Tibial artery (tissue), 4 donors: ENCODE results near the gene CDC42EP5.

Source experiments
- DNase-seq, 2 donors: peaks; one replicate each; pipeline ENCODE4 v3.0.0-alpha.2; 2019
- H3K27ac ChIP-seq, 2 donors: fragments of 200-600 bp; sonication (generic) in 1 of 2; 1 replicate in 1 of 2; 2 replicates in 1 of 2; pipeline ENCODE4 v1.5.1; 2018 to 2019; ENCODE audit warnings: mild to moderate bottlenecking in 1 of 2
- H3K27me3 ChIP-seq, 2 donors: fragments of 200-600 bp; sonication (generic) in 1 of 2; one replicate each; pipeline versions ENCODE4 v1.5.1 to v1.6.0; 2016 to 2019
- H3K36me3 ChIP-seq, 3 donors: fragments of 200-600 bp; sonication (generic) in 2 of 3; one replicate each; pipeline ENCODE4 v1.5.1; 2016 to 2019; ENCODE audit warnings: mild to moderate bottlenecking in 2 of 3
- H3K4me1 ChIP-seq, 4 donors: fragments of 200-600 bp; sonication (generic) in 2 of 4; 1 replicate in 3 of 4; 2 replicates in 1 of 4; pipeline ENCODE4 v1.5.1; 2016 to 2019
- H3K4me3 ChIP-seq, 2 donors: fragments of 200-600 bp; sonication (generic) in 1 of 2; 1 replicate in 1 of 2; 2 replicates in 1 of 2; pipeline ENCODE4 v1.5.1; 2018 to 2019; ENCODE audit warnings: mild to moderate bottlenecking in 2 of 2
- H3K9me3 ChIP-seq, 3 donors: fragments of 200-600 bp; sonication (generic) in 1 of 3; one replicate each; pipeline ENCODE4 v1.5.1; 2016 to 2019
- intact Hi-C: fragments of 100-400 bp; cut with DNase I; formaldehyde crosslinking; loops from one replicate; pipeline ENCODE4 v1.15.0; 2023; ENCODE audit warnings: low total_unique reads
- TF ChIP-seq, protein P1 (sequence below), 2 experiments: fragments of 200-600 bp in 1 of 2; fragments of 450-650 bp in 1 of 2; IDR thresholded peaks; one replicate each; pipeline ENCODE4 v1.5.1; 2017 to 2019; ENCODE audit warnings: antibody characterized with exemption in 2 of 2, mild to moderate bottlenecking in 1 of 2, moderate library complexity in 1 of 2

Gene CDC42EP5

DNA sequence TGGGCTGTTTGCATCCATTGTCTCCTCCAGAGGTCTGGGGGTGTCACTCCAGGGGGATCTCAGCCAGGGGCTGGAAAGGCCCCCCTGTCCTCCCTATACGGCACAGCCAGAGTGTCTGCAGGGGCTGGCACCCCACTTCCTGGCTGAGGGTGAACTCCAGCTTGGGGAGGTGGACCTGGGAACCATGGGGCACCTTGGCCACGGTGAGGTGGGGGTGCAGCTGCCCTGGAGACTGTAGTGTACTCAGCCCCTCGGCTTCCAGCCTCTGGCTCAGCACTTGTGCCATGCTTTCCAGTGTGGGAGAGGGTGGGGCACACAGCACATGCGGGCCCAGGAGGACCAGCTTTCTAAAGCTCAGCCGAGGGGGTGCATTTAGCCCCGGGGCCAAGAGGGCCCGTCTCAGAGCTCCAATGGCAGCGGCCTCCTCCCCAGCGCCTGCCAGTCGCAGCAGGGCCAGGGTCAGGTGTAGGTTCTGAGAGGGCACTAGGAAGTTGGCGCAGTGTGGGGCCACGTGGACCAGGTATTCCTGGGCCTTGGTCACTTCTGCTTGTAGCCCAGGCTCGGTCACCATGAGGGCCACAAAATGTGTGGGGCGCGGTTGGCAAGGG, 10.9 kb downstream of the CDC42EP5 start:
- no peaks in the 10 kb centered on the region for H3K27me3 ChIP-seq
- DNase-seq: peak in 1 of 2 donors; percentile 71
- H3K4me1 ChIP-seq: peaks cover 6 to 43% (median 29%) of the 10 kb centered on the region in 4 donors
- intact Hi-C loops: no loop called here
- peak overlapping the region; percentile 92 to 99 for H3K27ac ChIP-seq
- peaks cover 42 to 51% (median 45%) of the 10 kb centered on the region in 3 donors for H3K36me3 ChIP-seq
- H3K9me3 ChIP-seq: no peaks in the 10 kb centered on the region
- TF ChIP-seq, protein P1, sequence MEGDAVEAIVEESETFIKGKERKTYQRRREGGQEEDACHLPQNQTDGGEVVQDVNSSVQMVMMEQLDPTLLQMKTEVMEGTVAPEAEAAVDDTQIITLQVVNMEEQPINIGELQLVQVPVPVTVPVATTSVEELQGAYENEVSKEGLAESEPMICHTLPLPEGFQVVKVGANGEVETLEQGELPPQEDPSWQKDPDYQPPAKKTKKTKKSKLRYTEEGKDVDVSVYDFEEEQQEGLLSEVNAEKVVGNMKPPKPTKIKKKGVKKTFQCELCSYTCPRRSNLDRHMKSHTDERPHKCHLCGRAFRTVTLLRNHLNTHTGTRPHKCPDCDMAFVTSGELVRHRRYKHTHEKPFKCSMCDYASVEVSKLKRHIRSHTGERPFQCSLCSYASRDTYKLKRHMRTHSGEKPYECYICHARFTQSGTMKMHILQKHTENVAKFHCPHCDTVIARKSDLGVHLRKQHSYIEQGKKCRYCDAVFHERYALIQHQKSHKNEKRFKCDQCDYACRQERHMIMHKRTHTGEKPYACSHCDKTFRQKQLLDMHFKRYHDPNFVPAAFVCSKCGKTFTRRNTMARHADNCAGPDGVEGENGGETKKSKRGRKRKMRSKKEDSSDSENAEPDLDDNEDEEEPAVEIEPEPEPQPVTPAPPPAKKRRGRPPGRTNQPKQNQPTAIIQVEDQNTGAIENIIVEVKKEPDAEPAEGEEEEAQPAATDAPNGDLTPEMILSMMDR (IDR thresholded peaks at IDR 0.05): no peak
- peak overlapping the region; percentile 62 to 85 for H3K4me3 ChIP-seq

DNA sequence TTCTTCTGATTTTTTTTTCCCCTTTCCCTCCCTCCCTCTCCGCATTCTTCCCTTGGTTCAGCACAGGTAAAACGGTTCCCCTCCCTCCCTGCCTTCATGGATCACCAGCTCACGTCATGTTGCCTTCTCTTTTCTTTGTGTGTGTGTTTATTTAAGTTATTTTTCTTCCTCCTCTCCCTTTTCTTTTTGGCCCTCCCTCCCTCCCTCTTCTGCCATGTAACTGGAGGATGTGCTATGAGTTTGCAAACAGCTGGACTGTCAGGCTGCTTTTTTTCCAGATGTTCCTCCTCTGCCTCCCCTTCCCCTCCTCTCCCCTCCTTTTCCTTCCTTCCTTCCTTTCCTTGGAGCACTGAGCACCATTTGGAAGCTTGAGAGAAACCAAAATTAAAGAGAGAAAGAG, 11.5 kb downstream of the CDC42EP5 start:
- DNase-seq: no peak
- peaks cover 6 to 43% (median 29%) of the 10 kb centered on the region in 4 donors for H3K4me1 ChIP-seq
- no peaks in the 10 kb centered on the region for H3K27me3 ChIP-seq
- H3K36me3 ChIP-seq: peaks cover 48 to 56% (median 50%) of the 10 kb centered on the region in 3 donors
- H3K27ac ChIP-seq: peak overlapping the region in 1 of 2 donors; percentile 92
- intact Hi-C loops: no loop called here
- TF ChIP-seq, protein P1 (IDR thresholded peaks at IDR 0.05): no peak
- H3K9me3 ChIP-seq: no peaks in the 10 kb centered on the region
- H3K4me3 ChIP-seq: no peak overlapping the region

DNA sequence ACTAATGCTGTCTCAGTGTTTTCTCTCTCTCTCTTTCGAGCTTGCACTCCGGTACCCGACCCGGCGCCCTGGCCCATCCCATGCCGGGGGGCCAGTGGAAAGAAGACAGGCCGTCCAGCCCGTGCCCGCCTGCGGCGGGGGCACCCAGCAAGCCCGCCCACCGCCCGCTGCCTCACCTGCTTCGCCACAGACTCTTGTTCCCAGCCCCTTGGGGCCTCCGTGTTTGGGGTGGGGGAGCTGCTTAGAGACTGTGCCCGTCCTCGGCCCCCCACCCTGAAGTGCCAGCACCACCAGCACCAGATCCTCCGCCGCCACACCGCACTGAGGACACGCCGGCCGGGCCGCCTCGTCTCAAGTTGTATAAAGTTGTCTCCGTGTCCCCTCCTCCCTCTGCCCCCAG, 11.9 kb downstream of the CDC42EP5 start:
- Histone ChIP-seq H3K4me1 (peaks cover 6 to 43% (median 29%) of the 10 kb centered on the region in 4 donors), H3K9me3 (no peaks in the 10 kb centered on the region), H3K4me3 (no peak overlapping the region), H3K27me3 (no peaks in the 10 kb centered on the region), H3K27ac (no peak overlapping the region), H3K36me3 (peaks cover 52 to 60% (median 54%) of the 10 kb centered on the region in 3 donors)
- intact Hi-C loops: no loop called here
- DNase-seq: peak in 1 of 2 donors; percentile 67
- TF ChIP-seq, protein P1 (IDR thresholded peaks at IDR 0.05): no peak

DNA sequence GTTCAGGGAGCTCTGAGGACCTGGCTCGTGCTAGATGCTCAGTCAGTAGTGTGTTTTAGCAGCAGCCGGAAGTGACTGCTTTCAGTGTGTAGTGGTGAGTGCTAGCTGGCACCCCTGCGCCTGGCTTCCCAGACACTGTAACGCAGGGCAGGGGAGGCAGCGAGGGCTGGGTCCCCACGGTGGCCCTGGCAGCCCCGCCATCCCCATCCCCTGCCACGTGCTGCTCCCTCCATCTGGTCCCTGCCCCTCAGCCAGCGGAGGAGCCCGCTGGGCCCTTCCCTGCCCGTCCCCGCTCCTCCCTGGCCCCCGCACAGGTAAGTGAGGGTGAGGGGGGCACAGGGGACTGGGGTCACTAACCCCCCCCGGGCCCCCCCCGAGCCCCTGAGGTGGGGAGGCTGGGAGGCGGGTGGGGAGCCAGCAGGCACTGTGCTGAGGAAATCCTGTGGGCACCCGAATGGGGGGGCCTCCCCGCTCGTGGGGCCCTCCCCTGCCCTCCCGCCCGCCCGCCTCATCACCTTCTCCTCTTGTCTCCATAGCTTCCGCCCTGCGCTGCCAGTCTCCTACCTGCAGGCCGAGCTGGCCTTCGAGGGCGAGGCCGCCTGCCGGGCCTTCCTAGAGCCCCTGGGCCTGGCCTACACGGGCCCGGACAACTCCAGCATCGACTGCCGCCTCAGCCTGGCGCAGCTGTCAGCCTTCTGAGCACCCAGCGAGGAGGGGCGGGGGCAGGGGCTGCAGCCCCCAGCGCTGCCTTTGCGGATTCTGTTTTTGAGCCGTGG, 12.7 kb downstream of the CDC42EP5 start:
- TF ChIP-seq, protein P1 (IDR thresholded peaks at IDR 0.05): no peak
- no peak overlapping the region for H3K4me3 ChIP-seq
- intact Hi-C loops: no loop called here
- H3K27ac ChIP-seq: peak overlapping the region in 1 of 2 donors; percentile 12
- no peak for DNase-seq
- peaks cover 6 to 46% (median 29%) of the 10 kb centered on the region in 4 donors for H3K4me1 ChIP-seq
- H3K27me3 ChIP-seq: no peaks in the 10 kb centered on the region
- peaks cover 60 to 68% (median 62%) of the 10 kb centered on the region in 3 donors for H3K36me3 ChIP-seq
- H3K9me3 ChIP-seq: no peaks in the 10 kb centered on the region

DNA sequence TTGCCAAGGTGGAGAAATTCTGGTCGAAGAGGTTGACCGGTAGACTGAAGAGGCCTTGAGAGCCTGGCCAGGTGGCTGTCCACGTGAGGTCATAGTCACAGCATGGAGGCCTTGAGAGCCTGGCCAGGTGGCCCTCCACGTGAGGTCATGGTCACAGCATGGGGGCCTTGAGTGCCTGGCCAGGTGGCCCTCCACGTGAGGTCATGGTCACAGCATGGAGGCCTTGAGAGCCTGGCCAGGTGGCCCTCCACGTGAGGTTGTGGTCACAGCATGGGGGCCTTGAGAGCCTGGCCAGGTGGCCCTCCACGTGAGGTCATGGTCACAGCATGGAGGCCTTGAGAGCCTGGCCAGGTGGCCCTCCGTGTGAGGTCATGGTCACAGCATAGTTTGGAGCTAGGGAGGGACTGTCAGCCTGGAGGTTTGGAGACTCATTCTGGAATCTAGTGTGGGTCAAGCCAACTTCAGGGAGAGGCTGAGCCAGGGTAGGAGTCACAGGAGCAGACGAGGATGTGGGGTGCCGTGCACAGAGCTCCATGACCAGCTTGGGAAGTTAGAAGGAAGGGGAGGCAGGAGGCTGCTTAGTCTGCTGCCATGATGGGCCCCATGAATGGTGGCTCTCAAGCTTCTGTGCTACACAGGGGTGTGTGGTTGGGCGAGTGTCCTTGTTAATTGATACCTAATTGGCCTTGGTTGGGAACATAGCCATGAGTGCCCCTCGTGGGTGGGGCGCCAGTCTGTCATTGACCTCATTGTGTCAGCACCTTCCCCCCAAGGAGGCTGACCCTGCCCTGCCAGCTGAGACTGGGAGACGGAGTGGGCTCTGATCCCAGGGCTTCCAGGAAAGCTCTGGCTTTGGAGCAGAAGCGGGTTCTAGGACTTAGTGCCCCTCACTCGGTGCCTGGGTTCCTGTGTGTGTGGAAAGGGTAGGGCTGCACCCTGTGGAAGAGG, 13.5 kb downstream of the CDC42EP5 start:
- Histone ChIP-seq H3K4me1 (peaks cover 6 to 42% (median 25%) of the 10 kb centered on the region in 4 donors), H3K27ac (no peak overlapping the region), H3K9me3 (no peaks in the 10 kb centered on the region), H3K36me3 (peaks cover 68 to 76% (median 71%) of the 10 kb centered on the region in 3 donors), H3K27me3 (no peaks in the 10 kb centered on the region), H3K4me3 (no peak overlapping the region)
- TF ChIP-seq, protein P1 (IDR thresholded peaks at IDR 0.05): no peak
- DNase-seq: no peak
- intact Hi-C loops: no loop called here
